H1 (cell line): ENCODE results near the gene GPC6. TPM values are rescaled to one million over a fixed set of nuclear protein-coding genes. Genes with fewer than 3 reads are reported as not detected.

Source experiments
- CTCF ChIA-PET: fragments of 300-600 bp; sonication (Branson Sonifier 250); formaldehyde crosslinking; loops from one replicate; lab custom pipeline; 2021; ENCODE audit not compliant: partially characterized antibody; lab: Charles Lee
- POLR2A ChIA-PET: fragments of 300-600 bp; sonication (Branson Sonifier 250); formaldehyde crosslinking; loops from one replicate; lab custom pipeline; 2021; ENCODE audit warnings: inconsistent platforms; ENCODE audit not compliant: partially characterized antibody; lab: Charles Lee
- DNase-seq, 2 experiments: peaks; one replicate each; pipeline versions ENCODE4 v3.0.0 to v3.0.0-alpha.2; 2010 to 2022; ENCODE audit warnings: low spot score in 2 of 2, low read depth in 1 of 2, mixed read lengths in 1 of 2
- FAIRE-seq: peaks from 2 replicates; lab custom pipeline; 2011; peaks lifted over from hg19 to GRCh38; lab: Jason Lieb, UNC
- H2AFZ ChIP-seq: 2 replicates; pipeline ENCODE4 v1.8.1; 2012; ENCODE audit warnings: low read length, inconsistent platforms
- H2AK5ac ChIP-seq: 2 replicates; pipeline ENCODE4 v1.6.1; 2013; ENCODE audit warnings: low read depth, low read length
- H2BK120ac ChIP-seq: replicated peaks from 2 replicates; pipeline ENCODE3; 2013; ENCODE audit warnings: low read depth, low read length, inconsistent platforms
- H2BK12ac ChIP-seq: 2 replicates; pipeline ENCODE4 v1.6.1; 2013; ENCODE audit warnings: low read depth, low read length
- H2BK15ac ChIP-seq: 2 replicates; pipeline ENCODE4 v1.6.1; 2013; ENCODE audit warnings: low read length
- H2BK20ac ChIP-seq: 2 replicates; pipeline ENCODE4 v1.6.1; 2013; ENCODE audit warnings: low read length
- H2BK5ac ChIP-seq: 2 replicates; pipeline ENCODE4 v1.6.1; 2013; ENCODE audit warnings: low read depth, low read length
- H3K14ac ChIP-seq: 2 replicates; pipeline ENCODE4 v1.6.1; 2013; ENCODE audit warnings: inconsistent platforms; ENCODE audit not compliant: insufficient read length
- H3K18ac ChIP-seq: 2 replicates; pipeline ENCODE4 v1.6.1; 2013; ENCODE audit warnings: low read length; ENCODE audit errors: extremely low read depth
- H3K23ac ChIP-seq: 2 replicates; pipeline ENCODE4 v1.6.1; 2013; ENCODE audit warnings: inconsistent platforms; ENCODE audit not compliant: insufficient read length
- H3K23me2 ChIP-seq: 2 replicates; pipeline ENCODE4 v1.6.1; 2013; ENCODE audit warnings: low read depth, low read length
- H3K27ac ChIP-seq: 2 replicates; pipeline ENCODE4 v1.6.1; 2011; ENCODE audit warnings: low read depth, low read length, inconsistent platforms
- H3K27me3 ChIP-seq, 4 experiments: replicated peaks in 1 of 4; 1 replicate in 1 of 4; 2 replicates in 3 of 4; pipeline versions ENCODE4 v1.6.1 to v1.8.1; 2011 to 2013; ENCODE audit warnings: low read length in 3 of 4, mild to moderate bottlenecking in 3 of 4, inconsistent platforms in 2 of 4, mixed read lengths in 2 of 4, moderate library complexity in 1 of 4; ENCODE audit not compliant: control insufficient read depth in 3 of 4, insufficient read depth in 3 of 4; ENCODE audit errors: extremely low read depth in 1 of 4
- H3K36me3 ChIP-seq, 4 experiments: 2 replicates each; pipeline versions ENCODE4 v1.6.1 to v1.8.1; 2011 to 2013; ENCODE audit warnings: mild to moderate bottlenecking in 4 of 4, low read length in 3 of 4, moderate library complexity in 2 of 4, control low read depth in 1 of 4, inconsistent platforms in 1 of 4; ENCODE audit not compliant: insufficient read depth in 4 of 4, control insufficient read depth in 2 of 4
- H3K4ac ChIP-seq: replicated peaks from 2 replicates; pipeline ENCODE3; 2013; ENCODE audit warnings: low read length, low read depth, mixed read lengths, inconsistent platforms; ENCODE audit not compliant: insufficient read length
- H3K4me1 ChIP-seq, 4 experiments: replicated peaks in 1 of 4; 1 replicate in 1 of 4; 2 replicates in 3 of 4; pipeline versions ENCODE4 v1.6.1 to v1.8.1; 2011 to 2013; ENCODE audit warnings: low read length in 3 of 4, inconsistent platforms in 2 of 4, mixed read lengths in 1 of 4; ENCODE audit not compliant: insufficient read depth in 4 of 4, control insufficient read depth in 3 of 4
- H3K4me2 ChIP-seq, 2 experiments: 2 replicates each; pipeline versions ENCODE4 v1.6.1 to v1.8.1; 2011 to 2013; ENCODE audit warnings: low read depth in 2 of 2, low read length in 2 of 2, control low read depth in 1 of 2, inconsistent platforms in 1 of 2, mild to moderate bottlenecking in 1 of 2; ENCODE audit not compliant: insufficient read depth in 1 of 2
- H3K4me3 ChIP-seq, 4 experiments: fragments of 200-600, 300-600 bp in 1 of 4; sonication (generic), shearing (Covaris generic), sonication (Bioruptor Twin) in 1 of 4; 2 replicates each; pipeline versions ENCODE4 v1.5.1 to v1.8.1; 2011 to 2016; ENCODE audit warnings: low read length in 4 of 4, low read depth in 3 of 4, control low read depth in 2 of 4, inconsistent platforms in 2 of 4, mild to moderate bottlenecking in 2 of 4, mixed read lengths in 1 of 4, moderate library complexity in 1 of 4; ENCODE audit not compliant: insufficient read depth in 2 of 4; ENCODE audit errors: extremely low read depth in 1 of 4
- H3K56ac ChIP-seq: replicated peaks from 2 replicates; pipeline ENCODE3; 2013; ENCODE audit warnings: low read depth, mild to moderate bottlenecking, mixed read lengths, low read length, inconsistent platforms; ENCODE audit not compliant: insufficient read length
- H3K79me1 ChIP-seq: 2 replicates; pipeline ENCODE4 v1.6.1; 2013; ENCODE audit warnings: low read depth, low read length, control low read depth
- H3K79me2 ChIP-seq, 2 experiments: 2 replicates each; pipeline versions ENCODE4 v1.6.1 to v1.8.1; 2012 to 2013; ENCODE audit warnings: low read length in 2 of 2, mild to moderate bottlenecking in 2 of 2, inconsistent platforms in 1 of 2; ENCODE audit not compliant: insufficient read depth in 2 of 2, control insufficient read depth in 1 of 2
- H3K9ac ChIP-seq, 4 experiments: replicated peaks in 1 of 4; 1 replicate in 1 of 4; 2 replicates in 3 of 4; pipeline versions ENCODE4 v1.6.1 to v1.8.1; 2011 to 2013; ENCODE audit warnings: low read depth in 3 of 4, low read length in 3 of 4, control low read depth in 2 of 4, mild to moderate bottlenecking in 2 of 4, moderate library complexity in 2 of 4, inconsistent platforms in 1 of 4; ENCODE audit errors: extremely low read depth in 1 of 4
- H3K9me3 ChIP-seq, 2 experiments: 2 replicates each; pipeline versions ENCODE4 v1.6.1 to v1.8.1; 2012 to 2013; ENCODE audit warnings: mild to moderate bottlenecking in 2 of 2, moderate library complexity in 2 of 2, control low read depth in 1 of 2, inconsistent platforms in 1 of 2, low read depth in 1 of 2, low read length in 1 of 2, mixed read lengths in 1 of 2; ENCODE audit not compliant: insufficient read depth in 2 of 2
- H4K20me1 ChIP-seq, 2 experiments: replicated peaks in 1 of 2; 2 replicates each; pipeline versions ENCODE3 to v1.8.1; 2011 to 2013; ENCODE audit warnings: inconsistent platforms in 2 of 2, low read length in 2 of 2, mild to moderate bottlenecking in 1 of 2; ENCODE audit not compliant: insufficient read depth in 2 of 2, control insufficient read depth in 1 of 2
- H4K5ac ChIP-seq: 2 replicates; pipeline ENCODE4 v1.6.1; 2013; ENCODE audit warnings: low read length, low read depth, mixed read lengths, inconsistent platforms; ENCODE audit not compliant: insufficient read length
- H4K8ac ChIP-seq: 2 replicates; pipeline ENCODE4 v1.8.0; 2013; ENCODE audit warnings: mild to moderate bottlenecking, moderate library complexity, low read length, inconsistent platforms; ENCODE audit not compliant: insufficient read depth; ENCODE audit errors: extremely low read depth
- H4K91ac ChIP-seq: replicated peaks from 2 replicates; pipeline ENCODE3; 2013; ENCODE audit warnings: low read length, mixed read lengths, inconsistent platforms; ENCODE audit not compliant: insufficient read length
- BCL11A ChIP-seq, 2 experiments: IDR thresholded peaks; one replicate each; pipeline ENCODE4 v1.6.1; 2011; ENCODE audit warnings: low read depth in 2 of 2, low read length in 2 of 2, mild to moderate bottlenecking in 2 of 2
- CTCF ChIP-seq, 3 experiments: IDR thresholded peaks; 1 replicate in 2 of 3; 2 replicates in 1 of 3; pipeline versions ENCODE4 v1.5.1 to v1.6.1; 2011; ENCODE audit warnings: low read length in 3 of 3, mild to moderate bottlenecking in 3 of 3, inconsistent platforms in 2 of 3, low read depth in 1 of 3, moderate library complexity in 1 of 3; ENCODE audit not compliant: insufficient read depth in 1 of 3; ENCODE audit errors: control extremely low read depth in 1 of 3
- EGR1 ChIP-seq: IDR thresholded peaks from 2 replicates; pipeline ENCODE4 v1.6.1; 2011; ENCODE audit warnings: low read depth, low read length, borderline replicate concordance
- EZH2 ChIP-seq: fragments of 200-600 bp; sonication (generic); IDR thresholded peaks from 2 replicates; pipeline ENCODE4 v1.7.1; 2012; ENCODE audit warnings: low read depth, mild to moderate bottlenecking, moderate library complexity, low read length, inconsistent platforms; ENCODE audit not compliant: severe bottlenecking
- KDM1A ChIP-seq: fragments of 200-600, 300-600 bp; sonication (generic); IDR thresholded peaks from 2 replicates; pipeline ENCODE4 v1.7.1; 2016; ENCODE audit warnings: mild to moderate bottlenecking, low read length, borderline replicate concordance
- MAFK ChIP-seq: IDR thresholded peaks from 2 replicates; pipeline ENCODE4 v1.6.1; 2012; ENCODE audit warnings: low read depth, mild to moderate bottlenecking, improper control_type of control experiment, low read length
- SP1 ChIP-seq: IDR thresholded peaks from 2 replicates; pipeline ENCODE4 v1.6.1; 2011; ENCODE audit warnings: low read depth, low read length
- TAF1 ChIP-seq: IDR thresholded peaks from 2 replicates; pipeline ENCODE4 v1.6.1; 2011; ENCODE audit warnings: mild to moderate bottlenecking, low read depth, low read length
- polyA plus RNA-seq, 7 experiments: library from polyadenylated mRNA; depleted of rRNA in 3 of 7; stranded (reverse) in 5 of 7; unstranded in 2 of 7; fragments of >200 nt in 5 of 7; fragments of 200-250 nt in 2 of 7; gene quantifications; 1 replicate in 5 of 7; 2 replicates in 1 of 7; 4 replicates in 1 of 7; pipeline versions ENCODE4 v1.2.1 to v1.2.3, GENCODE V29; 2011 to 2013; ENCODE audit warnings: missing spikeins in 2 of 7, mixed read lengths in 2 of 7
- total RNA-seq: library from RNA; stranded (reverse); fragmentation: NEBNext Ultra II Directional; extraction: Animal tissue kit (Norgen Biotek cat#: 25700); gene quantifications from 2 replicates; pipeline ENCODE4 v1.2.1, GENCODE V29; 2021
- TF ChIP-seq, protein P1 (sequence below): IDR thresholded peaks from 2 replicates; pipeline ENCODE4 v1.6.1; 2012; ENCODE audit warnings: low read length, inconsistent platforms
- TF ChIP-seq, protein P2 (sequence below): IDR thresholded peaks from 2 replicates; pipeline ENCODE4 v1.6.1; 2012; ENCODE audit warnings: inconsistent platforms

Gene GPC6
- total and polyA plus RNA-seq, 2 of the 8 experiments (the other 6 are each of a cell fraction or from before 2014, with no cell fraction given): 5.4 to 12.0 TPM

DNA sequence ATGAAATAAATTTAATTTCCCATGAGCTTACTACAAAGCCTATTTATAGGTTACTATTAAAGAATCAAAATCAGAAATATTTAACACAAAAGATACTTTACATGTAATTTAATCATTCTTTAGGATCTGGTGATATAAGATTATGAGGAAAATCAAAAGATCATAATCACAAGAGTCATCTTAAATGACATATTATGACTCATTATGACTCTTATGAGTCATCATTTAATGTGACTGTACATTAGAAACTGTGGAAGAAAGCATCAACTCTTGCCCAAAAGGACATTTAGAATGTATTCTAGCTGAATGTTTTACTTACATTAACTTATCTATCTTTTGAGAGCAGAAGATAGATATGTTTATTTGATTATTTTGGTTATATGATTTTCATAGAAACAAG is 794.2 kb downstream of the GPC6 start:
- CTCF ChIA-PET: no interaction called here
- Histone ChIP-seq H3K4me3 (no peak overlapping the region), H3K23ac (no peak overlapping the region), H3K56ac (no peak overlapping the region), H2BK20ac (no peak overlapping the region), H3K27me3 (no peaks in the 10 kb centered on the region), H3K4me2 (no peak overlapping the region), H3K23me2 (no peaks in the 10 kb centered on the region; the same call in 1 of the 2 replicates), H4K20me1 (no peaks in the 10 kb centered on the region), H3K79me1 (no peaks in the 10 kb centered on the region), H2BK120ac (no peak overlapping the region), H3K9me3 (no peaks in the 10 kb centered on the region), H3K4me1 (no peaks in the 10 kb centered on the region), H3K79me2 (no peaks in the 10 kb centered on the region), H4K91ac (no peak overlapping the region), H3K18ac (no peak overlapping the region), H3K27ac (no peak overlapping the region), H2BK15ac (no peak overlapping the region), H2AK5ac (no peak overlapping the region), H3K36me3 (no peaks in the 10 kb centered on the region), H2BK12ac (no peak overlapping the region), H2AFZ (no peak overlapping the region), H2BK5ac (no peak overlapping the region), H3K14ac (no peak overlapping the region), H3K4ac (no peak overlapping the region), H4K5ac (no peak overlapping the region), H3K9ac (no peak overlapping the region), H4K8ac (no peak overlapping the region)
- FAIRE-seq (no peak), DNase-seq (no peak)
- POLR2A ChIA-PET: no interaction called here
- TF ChIP-seq TAF1 (no peak), EGR1 (no peak), KDM1A (no peak), MAFK (no peak), EZH2 (no peak), SP1 (no peak), BCL11A (IDR thresholded peaks at IDR 0.05; ENCODE audit: low read depth in 2 of 2, low read length in 2 of 2) (no peak), CTCF (IDR thresholded peaks at IDR 0.05; ENCODE audit: control extremely low read depth in 1 of 3, insufficient read depth in 1 of 3, low read depth in 1 of 3, low read length in 3 of 3) (no peak)
- TF ChIP-seq, protein P1, sequence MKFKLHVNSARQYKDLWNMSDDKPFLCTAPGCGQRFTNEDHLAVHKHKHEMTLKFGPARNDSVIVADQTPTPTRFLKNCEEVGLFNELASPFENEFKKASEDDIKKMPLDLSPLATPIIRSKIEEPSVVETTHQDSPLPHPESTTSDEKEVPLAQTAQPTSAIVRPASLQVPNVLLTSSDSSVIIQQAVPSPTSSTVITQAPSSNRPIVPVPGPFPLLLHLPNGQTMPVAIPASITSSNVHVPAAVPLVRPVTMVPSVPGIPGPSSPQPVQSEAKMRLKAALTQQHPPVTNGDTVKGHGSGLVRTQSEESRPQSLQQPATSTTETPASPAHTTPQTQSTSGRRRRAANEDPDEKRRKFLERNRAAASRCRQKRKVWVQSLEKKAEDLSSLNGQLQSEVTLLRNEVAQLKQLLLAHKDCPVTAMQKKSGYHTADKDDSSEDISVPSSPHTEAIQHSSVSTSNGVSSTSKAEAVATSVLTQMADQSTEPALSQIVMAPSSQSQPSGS: no peak
- TF ChIP-seq, protein P2, sequence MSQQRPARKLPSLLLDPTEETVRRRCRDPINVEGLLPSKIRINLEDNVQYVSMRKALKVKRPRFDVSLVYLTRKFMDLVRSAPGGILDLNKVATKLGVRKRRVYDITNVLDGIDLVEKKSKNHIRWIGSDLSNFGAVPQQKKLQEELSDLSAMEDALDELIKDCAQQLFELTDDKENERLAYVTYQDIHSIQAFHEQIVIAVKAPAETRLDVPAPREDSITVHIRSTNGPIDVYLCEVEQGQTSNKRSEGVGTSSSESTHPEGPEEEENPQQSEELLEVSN: no peak
